Fibroblast of lung (primary cell): Measurements from ENCODE around the gene FSTL3. TPM values are rescaled to one million over a fixed set of nuclear protein-coding genes. Genes with fewer than 3 reads are reported as not detected.

Experiments used
- DNase-seq, 2 donors: peaks; one replicate each; pipeline versions ENCODE4 v3.0.0 to v3.0.0-alpha.2; 2010; ENCODE audit warnings: low read depth in 2 of 2
- H2AFZ ChIP-seq: 2 replicates; pipeline ENCODE4 v1.5.1; 2012; ENCODE audit warnings: low read length, control low read depth, inconsistent platforms
- H3K27ac ChIP-seq: 2 replicates; pipeline ENCODE4 v1.5.1; 2011; ENCODE audit warnings: low read length, control low read depth; ENCODE audit not compliant: insufficient read depth
- H3K27me3 ChIP-seq: 2 replicates; pipeline ENCODE4 v1.5.1; 2011; ENCODE audit warnings: mild to moderate bottlenecking, low read length; ENCODE audit not compliant: control insufficient read depth, insufficient read depth
- H3K36me3 ChIP-seq: 2 replicates; pipeline ENCODE4 v1.5.1; 2011; ENCODE audit warnings: low read length; ENCODE audit not compliant: control insufficient read depth, insufficient read depth
- H3K4me1 ChIP-seq: 2 replicates; pipeline ENCODE4 v1.5.1; 2011; ENCODE audit warnings: low read length; ENCODE audit not compliant: control insufficient read depth, insufficient read depth; ENCODE audit errors: extremely low read depth
- H3K4me2 ChIP-seq: 2 replicates; pipeline ENCODE4 v1.5.1; 2011; ENCODE audit warnings: low read length, control low read depth; ENCODE audit not compliant: insufficient read depth; ENCODE audit errors: extremely low read depth
- H3K4me3 ChIP-seq, 4 experiments: fragments of 200-600 bp in 1 of 4; sonication (generic) in 1 of 4; replicated peaks in 1 of 4; 2 replicates each; pipeline ENCODE4 v1.5.1; 2011 to 2016; ENCODE audit warnings: low read length in 4 of 4, low read depth in 3 of 4, mild to moderate bottlenecking in 3 of 4, control low read depth in 2 of 4, inconsistent platforms in 1 of 4, mixed read lengths in 1 of 4; ENCODE audit not compliant: insufficient read depth in 1 of 4; ENCODE audit errors: control extremely low read depth in 1 of 4
- H3K79me2 ChIP-seq: 2 replicates; pipeline ENCODE4 v1.5.1; 2012; ENCODE audit warnings: mild to moderate bottlenecking, low read length, inconsistent platforms; ENCODE audit not compliant: control insufficient read depth, insufficient read depth
- H3K9ac ChIP-seq: 2 replicates; pipeline ENCODE4 v1.5.1; 2011; ENCODE audit warnings: mild to moderate bottlenecking, low read length, control low read depth; ENCODE audit not compliant: insufficient read depth
- H3K9me3 ChIP-seq: 2 replicates; pipeline ENCODE4 v1.5.1; 2012; ENCODE audit warnings: low read depth, low read length; ENCODE audit not compliant: control insufficient read depth, insufficient read depth
- H4K20me1 ChIP-seq: 2 replicates; pipeline ENCODE4 v1.5.1; 2011; ENCODE audit warnings: low read length; ENCODE audit not compliant: control insufficient read depth, insufficient read depth; ENCODE audit errors: extremely low read depth
- EZH2 ChIP-seq: IDR thresholded peaks from 2 replicates; pipeline ENCODE4 v1.5.1; 2012; ENCODE audit warnings: low read length, control low read depth, mild to moderate bottlenecking; ENCODE audit errors: missing control alignments
- polyA plus RNA-seq, 2 donors: library from polyadenylated mRNA; depleted of rRNA in 1 of 2; stranded (reverse) in 1 of 2; unstranded in 1 of 2; fragments of >200 nt; gene quantifications; 2 replicates each; pipeline ENCODE4 v1.2.1, GENCODE V29; 2011 to 2012; ENCODE audit warnings: missing spikeins in 1 of 2
- total RNA-seq: library from RNA; depleted of rRNA; stranded (reverse); fragments of >200 nt; gene quantifications from 2 replicates; pipeline ENCODE4 v1.2.1, GENCODE V29; 2014
- TF ChIP-seq, protein P1 (sequence below), 2 donors: IDR thresholded peaks in 1 of 2; conservative IDR thresholded peaks in 1 of 2; 1 replicate in 1 of 2; 2 replicates in 1 of 2; pipeline ENCODE4 v1.5.1; 2011 to 2012; ENCODE audit warnings: low read length in 2 of 2, control low read depth in 1 of 2, inconsistent platforms in 1 of 2, low read depth in 1 of 2, mild to moderate bottlenecking in 1 of 2

FSTL3 gene
- total and polyA plus RNA-seq, 2 donors (not counting 1 experiment from before 2014, with no cell fraction given) = 18.6 to 26.8 TPM

DNA sequence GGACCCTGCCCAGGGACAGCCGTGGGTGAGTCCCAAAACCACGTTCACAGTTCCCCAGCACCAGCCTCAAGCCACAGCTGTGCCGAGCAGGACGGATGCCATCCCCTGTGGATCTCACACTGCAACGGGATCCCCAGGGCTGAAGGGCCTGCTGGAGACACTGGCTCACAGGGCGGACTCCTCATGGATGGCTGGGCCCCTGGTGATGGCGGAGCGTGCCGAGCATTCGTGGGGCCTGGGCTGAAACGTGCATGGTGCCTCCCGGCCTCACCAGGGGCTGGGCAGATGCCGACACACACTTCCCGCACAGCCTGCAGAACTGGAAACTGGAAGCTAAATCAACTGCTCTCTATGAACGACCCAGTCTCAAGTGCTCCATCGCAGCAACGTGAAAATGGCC lies 22.8 kb upstream of the FSTL3 start:
- TF ChIP-seq EZH2 = no peak
- TF ChIP-seq, protein P1, sequence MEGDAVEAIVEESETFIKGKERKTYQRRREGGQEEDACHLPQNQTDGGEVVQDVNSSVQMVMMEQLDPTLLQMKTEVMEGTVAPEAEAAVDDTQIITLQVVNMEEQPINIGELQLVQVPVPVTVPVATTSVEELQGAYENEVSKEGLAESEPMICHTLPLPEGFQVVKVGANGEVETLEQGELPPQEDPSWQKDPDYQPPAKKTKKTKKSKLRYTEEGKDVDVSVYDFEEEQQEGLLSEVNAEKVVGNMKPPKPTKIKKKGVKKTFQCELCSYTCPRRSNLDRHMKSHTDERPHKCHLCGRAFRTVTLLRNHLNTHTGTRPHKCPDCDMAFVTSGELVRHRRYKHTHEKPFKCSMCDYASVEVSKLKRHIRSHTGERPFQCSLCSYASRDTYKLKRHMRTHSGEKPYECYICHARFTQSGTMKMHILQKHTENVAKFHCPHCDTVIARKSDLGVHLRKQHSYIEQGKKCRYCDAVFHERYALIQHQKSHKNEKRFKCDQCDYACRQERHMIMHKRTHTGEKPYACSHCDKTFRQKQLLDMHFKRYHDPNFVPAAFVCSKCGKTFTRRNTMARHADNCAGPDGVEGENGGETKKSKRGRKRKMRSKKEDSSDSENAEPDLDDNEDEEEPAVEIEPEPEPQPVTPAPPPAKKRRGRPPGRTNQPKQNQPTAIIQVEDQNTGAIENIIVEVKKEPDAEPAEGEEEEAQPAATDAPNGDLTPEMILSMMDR (conservative IDR thresholded peaks at IDR 0.05 in 1 of 2, IDR thresholded peaks at IDR 0.05 in 1 of 2; ENCODE audit: low read depth in 1 of 2, low read length in 2 of 2) = no peak

DNA sequence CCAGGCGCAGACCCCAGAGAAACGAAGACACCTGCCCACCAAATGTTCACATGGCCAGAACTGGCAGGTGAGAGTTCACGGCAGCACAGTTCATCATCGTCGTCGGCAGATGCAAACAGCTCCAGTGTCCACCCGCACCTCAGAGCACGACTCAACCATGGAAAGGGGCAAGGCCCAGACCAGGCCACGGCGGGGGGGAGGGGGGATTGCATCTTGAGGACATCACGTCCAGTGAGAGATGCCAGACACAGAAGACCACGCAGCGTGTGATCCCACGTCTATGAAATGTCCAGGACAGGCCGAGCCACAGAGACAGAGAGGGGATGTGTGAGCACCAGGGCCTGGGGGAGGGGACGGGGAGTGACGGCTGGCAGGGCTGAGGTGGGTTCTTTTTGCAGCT lies 20.5 kb upstream of the FSTL3 start:
- no peak for DNase-seq
- H3K9ac ChIP-seq = no peak overlapping the region
- H3K27me3 ChIP-seq = no peaks in the 10 kb centered on the region
- TF ChIP-seq, protein P1 (conservative IDR thresholded peaks at IDR 0.05 in 1 of 2, IDR thresholded peaks at IDR 0.05 in 1 of 2; ENCODE audit: low read depth in 1 of 2, low read length in 2 of 2) = no peak
- no peak for TF ChIP-seq EZH2
- H3K4me3 ChIP-seq = no peak overlapping the region
- no peak overlapping the region for H3K27ac ChIP-seq
- peaks cover 16% of the 10 kb centered on the region for H3K36me3 ChIP-seq
- H3K9me3 ChIP-seq = no peaks in the 10 kb centered on the region
- no peak overlapping the region for H3K4me2 ChIP-seq
- no peak overlapping the region for H2AFZ ChIP-seq
- peaks cover 3% of the 10 kb centered on the region for H4K20me1 ChIP-seq
- peaks cover 4% of the 10 kb centered on the region for H3K4me1 ChIP-seq
- H3K79me2 ChIP-seq = peaks cover 91% of the 10 kb centered on the region

More for the DNA sequence above, 22.8 kb upstream of the FSTL3 start:
- Histone ChIP-seq H3K4me1 (no peaks in the 10 kb centered on the region), H3K9ac (no peak overlapping the region), H4K20me1 (no peaks in the 10 kb centered on the region), H3K4me2 (no peak overlapping the region), H3K27ac (no peak overlapping the region), H3K9me3 (no peaks in the 10 kb centered on the region), H3K4me3 (no peak overlapping the region), H3K27me3 (no peaks in the 10 kb centered on the region), H3K79me2 (peaks cover 68% of the 10 kb centered on the region), H3K36me3 (peaks cover 20% of the 10 kb centered on the region), H2AFZ (no peak overlapping the region)
- DNase-seq = no peak

DNA sequence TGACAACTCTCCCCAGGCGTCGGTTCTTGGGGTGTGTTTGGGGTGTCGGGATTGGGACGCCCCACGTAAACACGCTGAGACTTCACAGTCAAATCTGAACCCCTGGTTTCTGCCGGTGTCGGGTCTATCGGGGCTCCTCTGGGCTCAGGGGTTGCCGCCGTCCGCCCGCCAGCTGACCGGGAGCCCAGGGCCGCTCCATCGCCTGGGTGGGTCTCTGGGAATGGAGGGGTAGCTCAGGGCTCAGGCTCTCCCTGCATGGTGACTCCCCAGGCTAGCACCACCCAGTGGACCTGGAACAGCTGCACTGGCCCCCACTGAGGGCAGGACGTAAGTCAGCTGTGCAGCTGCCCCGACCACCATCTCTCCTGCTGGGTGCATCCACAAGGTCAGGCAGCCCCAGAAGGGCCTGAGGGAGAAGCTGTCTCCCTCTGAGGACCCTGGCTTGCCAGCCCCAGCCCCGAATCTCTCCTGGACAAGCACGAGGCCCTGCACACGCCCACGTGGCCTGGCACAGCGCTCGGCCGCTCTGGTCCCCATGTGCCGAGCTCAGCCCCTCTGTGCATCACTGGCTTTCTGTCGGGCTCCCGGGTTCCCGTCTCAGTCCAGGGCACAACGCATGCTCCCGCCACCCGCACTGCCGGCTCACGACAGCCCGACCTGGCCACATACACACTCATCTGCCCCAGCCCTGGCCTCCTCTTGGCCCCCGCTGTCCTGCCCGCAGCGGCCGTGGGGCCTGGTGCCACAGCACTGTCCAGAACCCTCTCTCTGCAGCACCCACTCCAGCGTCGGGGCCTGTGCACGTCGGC lies 19.2 kb upstream of the FSTL3 start:
- H3K9ac ChIP-seq = no peak overlapping the region
- no peak overlapping the region for H2AFZ ChIP-seq
- H3K4me3 ChIP-seq = no peak overlapping the region
- no peak overlapping the region for H3K4me2 ChIP-seq
- H3K27ac ChIP-seq = no peak overlapping the region
- H3K79me2 ChIP-seq = peaks cover 97% of the 10 kb centered on the region
- H4K20me1 ChIP-seq = peaks cover 3% of the 10 kb centered on the region
- DNase-seq = no peak
- peaks cover 13% of the 10 kb centered on the region for H3K36me3 ChIP-seq
- H3K4me1 ChIP-seq = peaks cover 4% of the 10 kb centered on the region
- H3K27me3 ChIP-seq = no peaks in the 10 kb centered on the region
- H3K9me3 ChIP-seq = no peaks in the 10 kb centered on the region
- TF ChIP-seq, protein P1 (conservative IDR thresholded peaks at IDR 0.05 in 1 of 2, IDR thresholded peaks at IDR 0.05 in 1 of 2; ENCODE audit: low read depth in 1 of 2, low read length in 2 of 2) = no peak
- no peak for TF ChIP-seq EZH2
